CD4-positive, alpha-beta memory T cell (primary cell): ENCODE measurements around the gene TRIM65. TPM values are rescaled to one million over a fixed set of nuclear protein-coding genes. Genes with fewer than 3 reads are reported as not detected.
"Not testable (repeated sequence)": the region's sequence is repeated elsewhere in the genome, so short reads cannot be mapped to it uniquely, and the experiment has no call there.

Experiments
- CTCF ChIA-PET: fragments of 350-600 bp; sonication (Branson Sonifier 250); formaldehyde crosslinking; loops from one replicate; lab custom pipeline; 2021; ENCODE audit warnings: inconsistent platforms; ENCODE audit not compliant: partially characterized antibody; lab: Charles Lee
- POLR2A ChIA-PET: fragments of 350-600 bp; sonication (Branson Sonifier 250); formaldehyde crosslinking; loops from one replicate; lab custom pipeline; 2021; ENCODE audit not compliant: partially characterized antibody; lab: Charles Lee
- DNase-seq, 5 donors: peaks; one replicate each; pipeline versions ENCODE4 v3.0.0 to v3.0.0-alpha.2; 2020 to 2022; ENCODE audit warnings: mixed read lengths in 1 of 5
- H3K27ac ChIP-seq: one replicate; pipeline ENCODE4 v1.7.0; 2013; ENCODE audit warnings: low read depth, low read length
- H3K27me3 ChIP-seq: 2 replicates; pipeline ENCODE4 v1.7.0; 2013; ENCODE audit warnings: mild to moderate bottlenecking, low read length, moderate library complexity; ENCODE audit not compliant: insufficient read depth
- H3K36me3 ChIP-seq: 2 replicates; pipeline ENCODE4 v1.7.0; 2013; ENCODE audit warnings: mild to moderate bottlenecking, low read length, moderate library complexity; ENCODE audit not compliant: insufficient read depth
- H3K4me1 ChIP-seq: 2 replicates; pipeline ENCODE4 v1.7.0; 2013; ENCODE audit warnings: mild to moderate bottlenecking, low read length, moderate library complexity; ENCODE audit not compliant: insufficient read depth
- H3K4me3 ChIP-seq, 2 donors: one replicate each; pipeline ENCODE4 v1.7.0; 2013; ENCODE audit warnings: low read length in 2 of 2, mild to moderate bottlenecking in 1 of 2
- H3K9me3 ChIP-seq, 2 donors: one replicate each; pipeline ENCODE4 v1.7.0; 2013; ENCODE audit warnings: low read length in 2 of 2, control low read depth in 1 of 2; ENCODE audit not compliant: control insufficient read depth in 1 of 2
- H3K27ac Mint-ChIP-seq, 7 donors: one replicate each; pipeline ENCODE4 v1.8.0; 2020 to 2021; ENCODE audit warnings: mixed read lengths in 7 of 7, mild to moderate bottlenecking in 6 of 7, inconsistent platforms in 3 of 7, moderate library complexity in 3 of 7
- H3K27me3 Mint-ChIP-seq, 2 donors: one replicate each; pipeline ENCODE4 v1.8.0; 2020 to 2021; ENCODE audit warnings: mixed read lengths in 2 of 2
- H3K36me3 Mint-ChIP-seq, 2 donors: one replicate each; pipeline ENCODE4 v1.8.0; 2020 to 2021; ENCODE audit warnings: mixed read lengths in 2 of 2, inconsistent platforms in 1 of 2, mild to moderate bottlenecking in 1 of 2
- H3K4me1 Mint-ChIP-seq, 4 donors: one replicate each; pipeline ENCODE4 v1.8.0; 2020 to 2021; ENCODE audit warnings: mixed read lengths in 4 of 4, mild to moderate bottlenecking in 1 of 4
- H3K4me3 Mint-ChIP-seq, 8 donors: one replicate each; pipeline ENCODE4 v1.8.0; 2020 to 2021; ENCODE audit warnings: mixed read lengths in 8 of 8, mild to moderate bottlenecking in 7 of 8, moderate library complexity in 6 of 8, inconsistent platforms in 3 of 8
- H3K9me3 Mint-ChIP-seq, 8 donors: one replicate each; pipeline ENCODE4 v1.8.0; 2020 to 2021; ENCODE audit warnings: mixed read lengths in 8 of 8, mild to moderate bottlenecking in 5 of 8, inconsistent platforms in 3 of 8, moderate library complexity in 1 of 8
- intact Hi-C: fragments of 100-400 bp; cut with micrococcal nuclease; formaldehyde crosslinking; loops from one replicate; pipeline ENCODE4 v1.15.1; 2023
- polyA plus RNA-seq, 2 donors: library from polyadenylated mRNA; unstranded; fragments of 300-500 nt; fragmentation: Illumina TruSeq; gene quantifications; one replicate each; pipeline ENCODE4 v1.2.3, GENCODE V29; 2021
- total RNA-seq, 2 experiments: library from RNA; stranded (reverse); gene quantifications; one replicate each; pipeline ENCODE4 v1.2.3, GENCODE V29; 2021

The TRIM65 gene
- total and polyA plus RNA-seq, 4 experiments from 2014 or later, result 17.7 to 36.9 (median 32.6) TPM

DNA sequence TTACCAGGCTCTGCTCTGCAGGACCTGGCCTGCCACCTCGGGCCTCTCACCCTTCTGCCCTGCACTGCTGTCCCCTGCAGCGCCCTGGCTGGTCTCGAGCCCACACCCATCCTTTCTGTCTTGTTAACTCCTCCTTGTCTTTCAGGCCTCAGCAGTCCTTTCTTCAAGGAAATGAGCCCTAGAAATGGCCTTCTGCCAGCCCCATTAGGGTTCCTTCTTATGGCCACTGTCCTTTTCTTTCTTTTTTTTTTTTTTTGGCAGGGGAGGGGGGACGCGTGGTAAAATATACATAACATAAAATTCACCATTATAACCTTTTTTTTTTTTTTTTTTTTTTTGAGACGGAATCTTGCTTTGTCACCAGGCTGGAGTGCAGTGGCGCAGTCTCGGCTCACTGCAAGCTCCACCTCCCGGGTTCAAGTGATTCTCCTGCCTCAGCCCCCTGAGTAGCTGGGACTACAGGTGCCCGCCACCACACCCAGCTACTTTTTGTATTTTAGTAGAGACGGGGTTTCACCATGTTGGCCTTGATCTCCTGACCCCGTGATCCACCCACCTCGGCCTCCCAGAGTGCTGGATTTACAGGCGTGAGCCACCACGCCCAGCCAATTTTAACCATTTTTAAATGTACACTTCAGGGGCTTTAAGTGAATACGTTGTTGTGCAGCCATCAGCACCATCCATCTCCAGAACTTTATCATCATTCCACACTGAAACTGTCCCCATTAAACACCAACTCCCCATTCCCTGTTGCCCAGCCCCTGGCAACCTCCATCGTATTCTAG, 31.2 kb downstream of the TRIM65 start:
- CTCF ChIA-PET, result interaction anchor here (0.9 to 14.6 kb wide), 5 partner anchors 10 to 112 kb away, joined by 3 to 266 read pairs (median 3); partner anchors contain the start of genes TRIM47 and WBP2

GRCh38 chr17:75864887-75865286, 31.9 kb downstream of the TRIM65 start:
- peak overlapping the region in 6 of 8 donors; percentile 58 to 84 (median 68) for H3K4me3 Mint-ChIP-seq

More for the DNA sequence above, 31.2 kb downstream of the TRIM65 start:
- H3K4me3 ChIP-seq, H3K9me3 ChIP-seq, H3K36me3 Mint-ChIP-seq, intact Hi-C loops, H3K36me3 ChIP-seq, H3K27me3 ChIP-seq, H3K27ac ChIP-seq, H3K27me3 Mint-ChIP-seq, DNase-seq, H3K9me3 Mint-ChIP-seq: not testable (repeated sequence)
- peak overlapping the region in 2 of 8 donors; percentile 41 to 46 for H3K4me3 Mint-ChIP-seq
- POLR2A ChIA-PET, result interaction anchor here (0.7 to 23.4 kb wide), 7 partner anchors 10 to 90 kb away, joined by 3 to 563 read pairs (median 10); partner anchors contain the start of genes TRIM47, TRIM65, UNK and WBP2
- peaks cover 23% of the 10 kb centered on the region for H3K4me1 ChIP-seq
- peaks cover 15 to 35% (median 26%) of the 10 kb centered on the region in 4 donors for H3K4me1 Mint-ChIP-seq
- H3K27ac Mint-ChIP-seq, result peak overlapping the region; percentile 63 to 94 (median 85)

DNA sequence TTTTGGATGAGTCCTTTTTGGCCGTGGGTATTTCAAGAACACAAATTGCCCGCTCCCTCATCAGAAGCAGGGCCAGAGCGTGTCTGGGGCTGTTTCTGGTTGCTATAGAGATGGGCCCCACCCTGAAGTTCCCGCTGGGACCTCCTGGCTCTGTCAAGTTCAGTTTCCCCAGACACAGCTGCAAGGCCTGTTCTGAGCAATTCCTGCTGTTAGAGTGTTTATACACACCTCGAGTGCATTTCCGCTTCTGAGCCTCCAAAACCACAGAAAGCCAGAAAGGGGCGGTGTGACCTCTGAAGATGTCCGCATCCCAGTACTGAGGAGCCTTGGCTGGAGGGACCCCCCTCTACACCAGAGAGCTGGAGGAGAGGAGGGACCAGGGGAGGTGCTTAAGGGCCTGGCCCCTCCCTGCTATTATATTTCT, 32.3 kb downstream of the TRIM65 start:
- H3K36me3 Mint-ChIP-seq, result no peaks in the 10 kb centered on the region
- peaks cover 15 to 34% (median 25%) of the 10 kb centered on the region in 4 donors for H3K4me1 Mint-ChIP-seq
- POLR2A ChIA-PET, result interaction anchor here (0.7 to 23.4 kb wide), 10 partner anchors 9 to 115 kb away, joined by 3 to 563 read pairs (median 7); partner anchors contain the start of genes FBF1, TRIM47, TRIM65 and UNK
- H3K9me3 ChIP-seq, result no peaks in the 10 kb centered on the region
- peak overlapping the region; percentile 90 to 94 (median 93) for H3K27ac Mint-ChIP-seq
- intact Hi-C loops, result no loop called here
- H3K27me3 ChIP-seq, result no peaks in the 10 kb centered on the region
- peak; percentile 44 to 82 (median 50) for DNase-seq
- H3K27me3 Mint-ChIP-seq, result no peaks in the 10 kb centered on the region
- H3K9me3 Mint-ChIP-seq, result no peaks in the 10 kb centered on the region
- peak overlapping the region in 7 of 8 donors; percentile 54 to 84 (median 67) for H3K4me3 Mint-ChIP-seq
- peaks cover 23% of the 10 kb centered on the region for H3K4me1 ChIP-seq
- CTCF ChIA-PET, result interaction anchor here (0.7 to 14.6 kb wide), 7 partner anchors 9 to 115 kb away, joined by 3 to 266 read pairs (median 3); partner anchors contain the start of genes TRIM47, TRIM65 and WBP2
- H3K36me3 ChIP-seq, result no peaks in the 10 kb centered on the region
- H3K27ac ChIP-seq, result peak overlapping the region; percentile 60
- no peak overlapping the region for H3K4me3 ChIP-seq

More at GRCh38 chr17:75864887-75865286, 31.9 kb downstream of the TRIM65 start:
- DNase-seq, result peak in 3 of 5 donors; percentile 32 to 81 (median 37)
- intact Hi-C loops, H3K9me3 Mint-ChIP-seq, H3K27me3 ChIP-seq, H3K36me3 ChIP-seq, H3K4me3 ChIP-seq, H3K9me3 ChIP-seq, H3K27me3 Mint-ChIP-seq, H3K36me3 Mint-ChIP-seq: not testable (repeated sequence)
- peak overlapping the region; percentile 60 for H3K27ac ChIP-seq
- H3K4me1 Mint-ChIP-seq, result peaks cover 15 to 34% (median 25%) of the 10 kb centered on the region in 4 donors
- peak overlapping the region; percentile 90 to 94 (median 93) for H3K27ac Mint-ChIP-seq
- ChIA-PET POLR2A (interaction anchor here (0.7 to 23.4 kb wide), 10 partner anchors 10 to 115 kb away, joined by 3 to 563 read pairs (median 7); partner anchors contain the start of genes FBF1, TRIM47, TRIM65 and UNK), CTCF (interaction anchor here (0.7 to 14.6 kb wide), 6 partner anchors 9 to 116 kb away, joined by 3 to 266 read pairs (median 3); partner anchors contain the start of genes TRIM47 and WBP2)
- H3K4me1 ChIP-seq, result peaks cover 23% of the 10 kb centered on the region

GRCh38 chr17:75861927-75862317, 34.8 kb downstream of the TRIM65 start:
- no peaks in the 10 kb centered on the region for H3K27me3 ChIP-seq
- H3K9me3 ChIP-seq, result no peaks in the 10 kb centered on the region
- no peak overlapping the region for H3K4me3 ChIP-seq
- H3K27ac ChIP-seq, result no peak overlapping the region
- no peak for DNase-seq
- CTCF ChIA-PET, result interaction anchor here (1.0 to 14.6 kb wide), 13 partner anchors 10 to 573 kb away, joined by 3 to 266 read pairs (median 5); partner anchors contain the start of genes GALK1, MRPL38, SLC25A19 and TRIM47
- POLR2A ChIA-PET, result interaction anchor here (1.0 to 23.4 kb wide), 7 partner anchors 14 to 97 kb away, joined by 3 to 563 read pairs (median 6); partner anchors contain the start of genes GALK1, TRIM47, TRIM65 and UNC13D
- peaks cover 22 to 47% (median 32%) of the 10 kb centered on the region in 4 donors for H3K4me1 Mint-ChIP-seq
- no peaks in the 10 kb centered on the region for H3K9me3 Mint-ChIP-seq
- intact Hi-C loops, result no loop called here
- H3K27ac Mint-ChIP-seq, result peak overlapping the region in 4 of 7 donors; percentile 56 to 93 (median 60)
- no peak overlapping the region for H3K4me3 Mint-ChIP-seq
- H3K4me1 ChIP-seq, result peaks cover 33% of the 10 kb centered on the region
- H3K36me3 Mint-ChIP-seq, result no peaks in the 10 kb centered on the region
- H3K27me3 Mint-ChIP-seq, result no peaks in the 10 kb centered on the region
- no peaks in the 10 kb centered on the region for H3K36me3 ChIP-seq

DNA sequence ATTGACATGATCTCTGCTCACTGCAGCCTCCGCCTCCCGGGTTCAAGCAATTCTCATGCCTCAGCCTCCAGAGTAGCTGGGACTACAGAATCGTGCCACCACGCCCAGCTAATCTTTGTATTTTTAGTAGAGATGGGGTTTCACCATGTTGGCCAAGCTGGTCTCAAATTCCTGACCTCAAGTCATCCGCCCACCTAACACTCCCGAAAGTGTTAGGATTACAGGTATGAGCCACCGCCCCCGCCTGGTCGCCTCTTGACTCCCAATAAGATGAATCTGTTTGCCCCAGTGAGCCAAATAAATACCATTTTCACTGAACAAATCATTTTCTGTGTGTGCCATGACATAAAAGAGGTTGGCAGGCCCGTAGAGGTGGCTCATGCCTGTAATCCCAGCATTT, 37.4 kb downstream of the TRIM65 start:
- H3K27ac ChIP-seq, H3K9me3 Mint-ChIP-seq, H3K27me3 ChIP-seq, H3K27me3 Mint-ChIP-seq, H3K4me3 Mint-ChIP-seq, H3K36me3 Mint-ChIP-seq, H3K36me3 ChIP-seq, DNase-seq, H3K9me3 ChIP-seq, H3K4me3 ChIP-seq, H3K27ac Mint-ChIP-seq, intact Hi-C loops: not testable (repeated sequence)
- POLR2A ChIA-PET, result interaction anchor here (1.5 to 23.4 kb wide), 5 partner anchors 15 to 83 kb away, joined by 3 to 563 read pairs (median 7); partner anchors contain the start of genes TRIM47, TRIM65 and UNC13D
- CTCF ChIA-PET, result interaction anchor here (2.5 to 14.6 kb wide), 3 partner anchors 13 to 37 kb away, joined by 14 to 266 read pairs (median 31); partner anchors contain the start of genes TRIM47, TRIM65 and UNC13D
- peaks cover 18 to 42% (median 26%) of the 10 kb centered on the region in 4 donors for H3K4me1 Mint-ChIP-seq
- peaks cover 35% of the 10 kb centered on the region for H3K4me1 ChIP-seq

DNA sequence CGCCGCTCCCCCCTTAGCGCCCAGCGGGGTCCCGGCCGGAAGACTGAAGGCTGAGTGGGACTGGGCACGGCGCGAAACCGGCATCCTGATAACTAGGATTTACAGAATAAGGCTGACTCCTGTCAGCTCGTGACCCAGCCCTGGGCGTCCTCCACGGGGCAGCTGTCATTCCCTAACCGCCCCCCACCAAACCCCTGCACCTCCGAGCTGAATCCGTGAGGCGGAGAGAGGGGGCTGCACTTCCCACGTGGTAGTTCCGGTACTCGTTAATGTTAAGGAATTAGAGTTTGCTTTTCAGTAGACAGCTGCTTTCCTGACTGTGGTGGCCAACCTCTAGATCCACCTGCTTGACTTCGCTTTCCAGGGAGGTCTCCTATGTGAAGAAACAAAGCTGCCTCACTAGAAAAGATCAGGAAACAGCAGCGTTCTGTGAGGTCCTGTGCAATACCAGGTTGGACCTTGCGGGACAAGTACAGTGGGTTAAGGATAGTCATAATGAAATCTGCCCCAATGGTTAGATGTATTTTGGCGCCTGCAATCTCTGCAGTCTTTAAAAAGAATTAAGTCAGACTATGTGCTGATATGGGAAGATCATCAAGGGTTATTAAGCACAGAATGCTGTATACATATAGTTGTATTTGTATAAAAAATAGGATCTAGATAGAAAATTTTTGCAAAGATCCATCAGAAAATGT, 40.5 kb downstream of the TRIM65 start:
- no peaks in the 10 kb centered on the region for H3K9me3 ChIP-seq
- Mint-ChIP-seq H3K27me3 (no peaks in the 10 kb centered on the region), H3K4me1 (peaks cover 21 to 49% (median 27%) of the 10 kb centered on the region in 4 donors), H3K4me3 (peak overlapping the region in 6 of 8 donors; percentile 83 to 92 (median 88)), H3K36me3 (peaks cover 3 to 8% of the 10 kb centered on the region in 2 donors), H3K9me3 (no peaks in the 10 kb centered on the region), H3K27ac (peak overlapping the region in 5 of 7 donors; percentile 92 to 95 (median 94))
- H3K4me1 ChIP-seq, result peaks cover 38% of the 10 kb centered on the region
- H3K27me3 ChIP-seq, result no peaks in the 10 kb centered on the region
- peaks cover 4% of the 10 kb centered on the region for H3K36me3 ChIP-seq
- POLR2A ChIA-PET, result interaction anchor here (1.0 to 23.4 kb wide), 22 partner anchors 9 to 1232 kb away, joined by 3 to 563 read pairs (median 14); partner anchors contain the start of genes ACOX1, FBF1, GALK1 and MIF4GD
- intact Hi-C loops, result no loop called here
- CTCF ChIA-PET, result interaction anchor here (0.7 to 14.6 kb wide), 16 partner anchors 9 to 107 kb away, joined by 3 to 266 read pairs (median 6); partner anchors contain the start of genes GALK1, TRIM47, TRIM65 and UNC13D
- no peak for DNase-seq
- peak overlapping the region; percentile 80 for H3K27ac ChIP-seq
- peak overlapping the region; percentile 40 to 67 for H3K4me3 ChIP-seq
